Dermis blood vessel endothelial cell (primary cell): Measurements from ENCODE around the gene MAN2A1. TPM values are rescaled to one million over a fixed set of nuclear protein-coding genes. Genes with fewer than 3 reads are reported as not detected.
"Not testable (repeated sequence)": the region's sequence is repeated elsewhere in the genome, so short reads cannot be mapped to it uniquely, and the experiment has no call there.

Source experiments
- DNase-seq: peaks from one replicate; pipeline ENCODE4 v3.0.0; 2010
- total RNA-seq: library from RNA; depleted of rRNA; stranded (reverse); fragments of >200 nt; gene quantifications from 2 replicates; pipeline ENCODE4 v1.2.3, GENCODE V29; 2014

The MAN2A1 gene
- total RNA-seq, 1 donor from 2014 or later, result 89.2 TPM

DNA sequence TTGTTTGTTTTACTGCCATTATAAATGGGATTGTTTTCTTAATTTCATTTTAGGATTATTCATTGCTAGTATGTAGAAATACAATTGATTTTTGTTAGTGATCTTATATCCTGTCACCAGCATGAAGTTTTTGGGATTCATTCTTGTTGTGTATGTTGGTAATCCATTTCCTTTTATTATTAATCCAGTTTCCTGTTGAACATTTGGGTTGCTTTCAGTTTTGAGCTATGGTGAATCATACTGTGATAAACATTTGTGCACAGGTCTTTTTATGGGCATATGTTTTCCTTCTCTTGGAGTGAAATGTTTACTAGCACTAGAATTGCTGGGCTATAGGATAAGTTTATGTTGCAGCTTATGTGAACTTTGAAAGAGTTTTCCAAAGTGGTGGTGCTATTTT, 69.6 kb downstream of the MAN2A1 start:
- peak; percentile 81 for DNase-seq

DNA sequence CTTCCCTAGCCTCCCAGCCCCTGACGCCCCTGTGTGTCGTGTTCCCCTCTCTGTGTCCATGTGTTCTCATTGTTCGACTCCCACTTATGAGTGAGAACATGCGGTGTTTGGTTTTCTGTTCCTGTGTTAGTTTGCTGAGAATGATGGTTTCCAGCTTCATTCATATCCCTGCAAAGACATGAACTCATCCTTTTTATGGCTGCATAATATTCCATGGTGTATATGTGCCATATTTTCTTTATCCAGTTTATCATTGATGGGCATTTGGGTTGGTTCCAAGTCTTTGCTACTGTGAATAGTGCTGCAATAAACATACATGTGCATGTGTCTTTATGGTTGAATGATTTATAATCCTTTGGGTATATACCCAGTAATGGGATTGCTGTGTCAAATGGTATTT, 70.4 kb downstream of the MAN2A1 start:
- DNase-seq, result not testable (repeated sequence)

- DNase-seq, result no peak
Measured at GRCh38 chr5:109762821-109763220, 73.1 kb downstream of the MAN2A1 start.

- no peak for DNase-seq
Measured at GRCh38 chr5:109767184-109767995, 77.7 kb downstream of the MAN2A1 start.

DNA sequence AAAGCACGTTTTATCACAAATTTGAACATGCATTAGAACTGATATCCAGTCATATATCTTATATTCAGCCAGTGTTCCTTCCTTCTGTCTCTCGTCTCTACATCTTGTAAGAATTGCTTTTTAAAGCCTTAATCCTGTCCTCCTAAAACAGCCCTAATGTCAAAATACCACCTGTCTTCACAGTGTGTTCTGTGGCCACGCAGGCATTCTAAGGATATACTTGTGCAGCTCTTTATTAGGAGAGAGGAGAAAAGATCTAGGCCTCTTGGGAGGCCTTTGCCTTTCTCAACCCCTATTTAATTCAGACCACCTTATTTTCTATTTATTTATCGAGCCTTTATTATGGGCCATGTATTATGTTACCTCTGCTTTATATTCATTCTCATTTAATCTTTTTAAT, 78.3 kb downstream of the MAN2A1 start:
- no peak for DNase-seq

DNA sequence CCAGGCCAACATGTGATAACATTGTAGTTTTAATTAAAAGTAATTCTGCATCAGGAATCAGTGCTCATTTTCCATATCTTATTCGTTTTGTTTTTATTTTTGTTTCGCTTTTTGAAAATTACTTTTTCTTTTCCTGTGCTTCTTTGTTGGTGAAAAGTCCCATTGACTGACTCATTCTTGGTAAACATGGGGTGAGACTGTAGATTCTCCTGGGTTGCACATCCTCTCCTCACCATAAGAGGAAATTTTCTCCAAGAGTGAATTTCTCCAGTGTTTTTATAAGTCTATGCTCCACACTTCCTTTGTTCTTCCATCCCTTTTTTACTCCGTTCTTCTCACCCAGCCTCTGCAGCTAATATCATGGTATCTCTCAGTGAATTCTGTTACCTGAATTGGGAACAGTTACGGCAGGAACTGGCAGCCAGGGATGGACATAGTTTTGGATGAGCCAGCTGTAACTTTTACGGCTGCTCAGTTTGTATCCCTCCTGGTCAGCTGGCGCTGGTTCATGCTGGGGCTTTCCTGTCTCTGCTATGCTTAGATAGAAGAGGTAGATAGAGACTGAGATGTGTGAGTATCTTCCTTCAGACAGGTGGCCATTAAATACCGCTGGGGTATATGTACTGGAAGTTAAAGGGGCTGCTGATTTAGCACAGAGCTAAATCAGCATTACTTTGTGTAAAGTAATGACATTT, 80.0 kb downstream of the MAN2A1 start:
- peak; percentile 38 for DNase-seq

DNA sequence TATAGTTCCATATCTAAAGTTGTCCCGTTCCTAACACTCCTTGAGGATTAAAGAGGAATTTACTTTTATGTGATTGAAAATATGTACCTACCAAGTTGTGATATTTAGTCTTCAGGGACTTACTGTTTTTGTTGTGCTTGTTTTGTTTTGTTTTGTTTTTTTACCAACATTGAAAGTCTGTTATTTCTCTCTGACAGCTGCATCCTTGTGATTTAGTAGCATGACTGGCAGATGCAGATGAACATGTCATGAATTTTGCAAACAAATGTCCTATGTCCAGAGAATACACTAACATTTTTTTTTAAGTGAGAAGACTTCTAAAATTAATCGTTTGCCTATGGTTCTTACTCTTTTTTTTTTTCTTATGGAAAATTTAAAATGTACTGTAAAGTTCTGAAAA, 85.4 kb downstream of the MAN2A1 start:
- no peak for DNase-seq

- DNase-seq, result peak; percentile 82
Measured at GRCh38 chr5:109779036-109779735, 89.5 kb downstream of the MAN2A1 start.

DNA sequence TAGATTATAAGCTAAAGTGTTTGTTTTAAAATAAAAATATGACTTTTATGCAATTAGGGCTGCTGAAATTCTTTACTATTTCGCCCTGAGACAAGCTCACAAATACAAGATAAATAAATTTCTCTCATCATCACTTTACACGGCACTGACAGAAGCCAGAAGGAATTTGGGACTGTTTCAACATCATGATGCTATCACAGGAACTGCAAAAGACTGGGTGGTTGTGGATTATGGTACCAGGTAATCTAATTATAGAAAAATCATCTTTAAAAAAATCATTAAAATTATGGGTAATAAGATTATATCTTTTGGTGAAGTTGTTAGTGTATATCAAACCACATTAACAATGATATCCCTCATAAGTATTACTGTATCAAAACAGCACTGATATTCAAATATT, 95.0 kb downstream of the MAN2A1 start:
- no peak for DNase-seq

DNA sequence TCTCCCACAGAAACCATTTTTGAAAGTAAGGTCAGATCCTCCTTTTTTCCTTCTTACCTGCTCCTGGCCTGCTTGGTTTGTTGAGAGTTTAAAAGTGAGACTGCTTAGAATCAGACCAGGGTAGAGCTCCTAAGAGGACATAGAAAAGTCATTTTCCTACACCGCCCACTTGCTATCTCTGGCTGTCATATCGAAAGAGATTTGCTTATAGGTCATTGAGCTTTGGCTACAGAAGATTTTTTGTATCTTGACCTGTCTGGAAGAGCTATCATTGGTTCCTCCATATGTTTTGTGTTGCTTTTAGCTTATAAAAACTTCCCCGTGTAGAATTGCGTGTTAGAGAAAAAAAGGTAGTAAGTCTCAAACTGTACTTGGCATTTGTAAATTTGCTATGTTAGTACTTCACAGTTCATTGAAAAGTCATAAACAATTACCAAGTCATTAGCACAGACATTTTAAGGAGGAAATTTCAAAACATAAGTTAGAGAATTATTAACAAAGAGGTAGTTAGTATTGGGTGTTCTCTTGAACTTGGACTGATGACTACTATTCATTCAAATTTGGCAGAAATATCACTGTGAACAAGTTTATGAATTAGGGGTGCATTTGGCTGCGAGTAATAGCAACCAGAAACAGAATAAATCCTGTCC, 96.6 kb downstream of the MAN2A1 start:
- no peak for DNase-seq

GRCh38 chr5:109788596-109788995, 98.9 kb downstream of the MAN2A1 start:
- no peak for DNase-seq

DNA sequence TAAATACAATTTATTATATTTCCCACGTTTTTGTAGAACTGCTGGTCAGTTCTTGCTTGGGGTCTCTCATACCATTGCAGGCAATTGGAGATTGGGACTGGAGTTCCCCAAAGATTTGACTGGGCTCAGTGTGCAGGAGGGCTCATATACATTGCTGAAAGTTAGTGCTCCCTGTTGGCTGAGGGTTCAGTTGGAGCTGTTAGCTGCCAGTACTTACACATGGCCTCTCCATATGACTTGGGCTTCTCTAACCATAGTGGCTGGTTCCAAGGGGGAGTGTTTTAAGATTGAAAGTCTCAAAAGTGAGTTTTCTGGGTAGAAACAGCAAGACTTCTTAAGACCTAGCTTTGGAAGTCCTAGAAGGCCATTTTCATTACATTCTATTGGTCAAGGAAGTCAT, 102.9 kb downstream of the MAN2A1 start:
- DNase-seq, result no peak

GRCh38 chr5:109803854-109804253, 114.1 kb downstream of the MAN2A1 start:
- DNase-seq, result no peak

GRCh38 chr5:109805472-109805871, 115.7 kb downstream of the MAN2A1 start:
- peak; percentile 26 for DNase-seq

DNA sequence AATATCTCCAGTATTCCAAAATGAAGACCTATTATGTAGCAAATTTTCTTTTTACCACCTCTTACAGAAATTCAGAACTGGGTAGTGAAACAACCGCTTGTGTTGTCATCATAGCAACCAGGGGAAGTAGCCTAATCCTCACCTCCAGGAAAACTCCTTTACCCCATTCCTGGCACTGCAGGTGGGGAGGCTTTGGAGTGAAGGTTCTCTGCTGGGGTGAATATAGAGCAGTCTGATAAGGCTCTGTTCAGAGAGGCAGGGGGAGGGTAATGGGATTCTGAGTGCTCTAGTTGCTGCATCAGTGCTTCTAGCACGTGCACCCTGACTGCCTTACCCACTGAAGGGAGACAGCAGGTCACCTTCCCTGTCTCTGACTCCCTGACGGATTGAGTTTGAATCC, 116.2 kb downstream of the MAN2A1 start:
- no peak for DNase-seq

- no peak for DNase-seq
Measured at GRCh38 chr5:109812698-109813097, 123.0 kb downstream of the MAN2A1 start.

- no peak for DNase-seq
Measured at GRCh38 chr5:109816732-109817131, 127.0 kb downstream of the MAN2A1 start.

GRCh38 chr5:109819878-109820277, 130.2 kb downstream of the MAN2A1 start:
- DNase-seq, result no peak

- DNase-seq, result peak; percentile 50
Measured at GRCh38 chr5:109823597-109823996, 133.9 kb downstream of the MAN2A1 start.

DNA sequence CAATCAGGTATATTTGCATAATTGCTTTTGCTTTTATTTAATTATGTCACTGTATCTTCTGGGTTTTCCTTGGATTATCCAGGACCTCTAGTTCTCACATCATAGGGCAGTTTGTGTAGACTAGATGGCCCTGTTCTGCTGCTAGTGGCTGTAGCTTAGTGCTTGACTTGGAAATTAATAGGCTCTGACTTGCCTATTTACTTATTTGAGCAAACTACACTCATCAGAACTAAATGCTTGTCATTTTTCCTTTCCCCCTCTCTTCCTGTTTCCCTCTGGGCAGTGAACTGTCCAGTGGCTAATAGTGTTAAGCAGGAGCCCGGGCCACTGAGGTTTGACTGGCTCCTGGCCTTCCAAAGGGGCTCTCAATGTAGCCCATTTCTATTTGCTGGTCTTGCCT, 135.7 kb downstream of the MAN2A1 start:
- no peak for DNase-seq

- DNase-seq, result no peak
Measured at GRCh38 chr5:109826426-109826825, 136.7 kb downstream of the MAN2A1 start.

GRCh38 chr5:109829331-109829730, 139.6 kb downstream of the MAN2A1 start:
- no peak for DNase-seq

DNA sequence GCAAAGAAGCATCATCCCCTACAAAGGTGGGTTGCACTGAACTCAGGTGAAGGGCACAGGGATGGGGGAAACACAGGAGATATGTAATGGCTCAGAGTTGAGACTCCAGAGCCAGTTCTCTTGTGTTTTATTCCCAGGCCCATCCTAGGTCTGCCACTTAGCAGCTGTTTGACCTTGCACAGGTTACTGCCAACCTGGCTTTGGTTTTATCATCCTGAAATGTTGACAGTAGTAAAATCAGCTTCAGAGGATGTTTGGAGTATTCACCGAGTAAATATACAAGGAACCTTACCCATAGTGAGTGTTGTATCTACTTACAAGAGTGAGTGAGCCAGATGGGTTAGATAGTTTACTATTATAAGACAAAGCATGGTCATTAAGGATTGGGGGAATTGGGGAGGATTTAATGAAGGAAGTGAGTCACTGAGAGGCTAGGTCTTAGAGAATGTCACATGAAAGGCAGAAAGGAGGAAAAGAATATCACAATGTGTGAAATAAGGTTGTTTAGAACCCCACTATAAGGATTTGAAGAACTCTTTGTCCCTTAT, 141.3 kb downstream of the MAN2A1 start:
- peak; percentile 42 for DNase-seq
